Duodenal mucosa (tissue), 2 donors: ENCODE results near the gene NPEPL1.
"Not testable (repeated sequence)": the region's sequence is repeated elsewhere in the genome, so short reads cannot be mapped to it uniquely, and the experiment has no call there.

Experiments used
- H3K27ac ChIP-seq: one replicate; pipeline ENCODE4 v1.7.0; 2013; ENCODE audit warnings: low read depth, low read length
- H3K27me3 ChIP-seq, 2 donors: one replicate each; pipeline ENCODE4 v1.7.0; 2013; ENCODE audit warnings: low read length in 2 of 2, control low read depth in 1 of 2; ENCODE audit not compliant: insufficient read depth in 2 of 2, control insufficient read depth in 1 of 2
- H3K36me3 ChIP-seq, 2 donors: one replicate each; pipeline ENCODE4 v1.7.0; 2013; ENCODE audit warnings: low read length in 2 of 2, control low read depth in 1 of 2; ENCODE audit not compliant: insufficient read depth in 2 of 2, control insufficient read depth in 1 of 2
- H3K4me1 ChIP-seq, 2 donors: one replicate each; pipeline ENCODE4 v1.7.0; 2013; ENCODE audit warnings: low read length in 2 of 2, control low read depth in 1 of 2; ENCODE audit not compliant: insufficient read depth in 2 of 2, control insufficient read depth in 1 of 2
- H3K4me3 ChIP-seq, 2 donors: one replicate each; pipeline ENCODE4 v1.7.0; 2013; ENCODE audit warnings: low read length in 2 of 2, low read depth in 1 of 2
- H3K9ac ChIP-seq, 2 donors: one replicate each; pipeline ENCODE4 v1.7.0; 2013; ENCODE audit warnings: low read length in 2 of 2, low read depth in 1 of 2
- H3K9me3 ChIP-seq, 2 donors: one replicate each; pipeline ENCODE4 v1.7.0; 2013; ENCODE audit warnings: low read length in 2 of 2, control low read depth in 1 of 2; ENCODE audit not compliant: control insufficient read depth in 1 of 2

NPEPL1 gene

DNA sequence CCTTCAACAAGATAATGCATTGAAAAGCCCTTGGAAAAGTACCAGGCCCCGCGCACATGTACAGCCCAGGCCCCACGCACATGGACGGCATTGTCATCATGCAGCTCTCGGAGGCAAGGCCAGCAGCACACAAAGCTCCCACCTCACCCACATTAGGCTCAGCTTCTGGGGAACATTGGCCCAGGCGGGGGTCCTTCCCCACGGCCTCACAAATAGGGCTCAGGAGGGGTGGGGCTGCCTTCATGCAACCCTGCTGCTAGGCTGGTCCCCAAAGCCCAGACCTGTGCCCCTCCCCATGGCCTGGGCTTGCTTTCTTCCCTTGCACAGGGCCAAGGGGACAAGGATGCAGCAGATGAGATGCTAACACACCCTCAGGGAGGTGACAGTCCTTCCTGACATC, 26.7 kb downstream of the NPEPL1 start:
- H3K9me3 ChIP-seq = no peaks in the 10 kb centered on the region
- peaks cover 6 to 7% of the 10 kb centered on the region in 2 donors for H3K27me3 ChIP-seq
- no peak overlapping the region for H3K4me3 ChIP-seq
- H3K36me3 ChIP-seq = no peaks in the 10 kb centered on the region
- H3K27ac ChIP-seq = no peak overlapping the region
- no peak overlapping the region for H3K9ac ChIP-seq
- H3K4me1 ChIP-seq = no peaks in the 10 kb centered on the region

DNA sequence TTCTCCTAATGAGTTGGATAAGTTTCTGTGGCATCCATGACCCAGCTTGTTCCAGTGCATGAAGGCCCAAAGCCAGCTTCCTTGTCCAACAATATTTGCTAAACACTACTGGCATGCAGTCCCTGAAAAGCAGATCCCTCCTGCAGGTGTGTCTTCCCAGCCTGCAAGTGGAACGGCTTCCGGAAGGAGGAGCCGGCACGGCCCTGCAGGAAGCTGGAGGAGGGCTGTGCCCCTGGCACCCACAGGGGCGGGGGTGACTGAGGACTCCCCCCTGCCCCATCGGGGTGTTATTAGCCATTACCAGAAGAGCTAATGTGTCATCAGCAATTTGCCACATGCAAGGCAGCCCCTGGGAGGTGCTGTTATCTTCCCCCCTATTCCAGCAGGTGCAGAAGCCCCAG, 27.4 kb downstream of the NPEPL1 start:
- Histone ChIP-seq H3K9ac (no peak overlapping the region), H3K4me3 (no peak overlapping the region), H3K27me3 (peaks cover 6 to 7% of the 10 kb centered on the region in 2 donors), H3K4me1 (no peaks in the 10 kb centered on the region), H3K27ac (no peak overlapping the region), H3K9me3 (no peaks in the 10 kb centered on the region), H3K36me3 (no peaks in the 10 kb centered on the region)

DNA sequence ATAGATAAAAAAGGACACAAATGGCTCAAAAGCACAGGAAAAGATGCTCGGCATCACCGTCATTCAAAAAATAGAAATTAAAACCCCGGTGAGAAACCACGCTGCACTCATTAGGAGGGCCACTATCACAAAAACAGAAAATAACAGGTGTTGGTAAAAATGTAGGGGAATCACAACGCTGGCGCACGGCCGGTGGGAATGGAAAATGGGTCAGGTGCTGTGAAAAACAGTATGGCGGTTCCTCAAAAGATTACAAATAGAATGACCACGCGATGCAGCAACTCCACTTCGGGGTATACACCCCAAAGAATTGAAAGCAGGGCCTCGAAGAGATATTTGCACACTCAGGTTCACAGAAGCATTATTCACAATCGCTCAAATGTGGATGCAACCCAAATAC, 28.3 kb downstream of the NPEPL1 start:
- H3K9ac ChIP-seq = no peak overlapping the region
- H3K27ac ChIP-seq = no peak overlapping the region
- no peaks in the 10 kb centered on the region for H3K9me3 ChIP-seq
- H3K36me3 ChIP-seq = no peaks in the 10 kb centered on the region
- no peak overlapping the region for H3K4me3 ChIP-seq
- H3K4me1 ChIP-seq = no peaks in the 10 kb centered on the region
- peaks cover 6 to 7% of the 10 kb centered on the region in 2 donors for H3K27me3 ChIP-seq

DNA sequence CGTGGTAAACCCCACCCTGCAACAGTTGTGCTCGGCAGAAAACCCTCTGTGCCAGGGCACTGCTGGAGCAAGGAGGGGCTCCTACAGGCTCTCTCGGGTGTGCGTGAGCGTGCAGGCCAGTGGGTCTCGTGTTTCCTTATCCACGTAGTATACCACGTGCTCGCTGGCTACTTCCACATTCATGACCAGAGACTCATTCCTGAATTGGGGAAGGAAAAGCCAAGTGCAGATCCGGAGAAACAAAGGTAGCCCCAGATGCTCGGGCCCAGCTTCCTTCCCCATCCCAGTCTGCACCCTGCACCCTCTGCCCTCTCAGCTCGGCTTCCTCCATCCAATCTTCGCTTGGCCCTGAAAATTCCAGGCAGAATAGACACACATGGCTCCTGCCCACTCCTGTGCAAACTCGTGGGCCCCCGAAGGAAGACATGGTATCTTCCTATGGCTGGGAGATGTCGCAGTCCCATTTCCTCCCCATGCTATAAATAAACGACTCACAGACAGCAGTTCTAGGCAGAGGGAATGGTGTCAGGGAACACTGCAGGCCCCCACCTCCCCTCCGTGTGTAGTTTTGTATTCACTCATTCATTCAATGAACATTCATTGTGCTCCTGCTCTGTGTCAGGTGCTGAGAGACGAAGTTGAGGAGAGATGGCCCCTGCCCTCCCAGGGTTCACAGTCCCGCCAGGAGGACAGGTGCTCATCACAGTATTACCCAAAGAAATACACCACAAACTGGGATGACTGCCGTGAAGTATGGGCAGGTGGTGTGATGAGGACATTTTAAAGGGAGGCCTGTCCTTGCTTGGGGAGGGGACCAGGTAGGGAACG, 29.6 kb downstream of the NPEPL1 start:
- Histone ChIP-seq H3K9me3 (no peaks in the 10 kb centered on the region), H3K27ac (no peak overlapping the region), H3K9ac (no peak overlapping the region), H3K36me3 (no peaks in the 10 kb centered on the region), H3K4me1 (no peaks in the 10 kb centered on the region), H3K27me3 (peaks cover 6 to 7% of the 10 kb centered on the region in 2 donors), H3K4me3 (no peak overlapping the region)

- H3K9ac ChIP-seq = no peak overlapping the region
- no peak overlapping the region for H3K4me3 ChIP-seq
- no peaks in the 10 kb centered on the region for H3K9me3 ChIP-seq
- peaks cover 6 to 7% of the 10 kb centered on the region in 2 donors for H3K27me3 ChIP-seq
- no peaks in the 10 kb centered on the region for H3K4me1 ChIP-seq
- H3K27ac ChIP-seq = no peak overlapping the region
- H3K36me3 ChIP-seq = no peaks in the 10 kb centered on the region
Observed at GRCh38 chr20:58722877-58723627, 30.5 kb downstream of the NPEPL1 start.

- no peak overlapping the region for H3K4me3 ChIP-seq
- H3K4me1 ChIP-seq = no peaks in the 10 kb centered on the region
- H3K36me3 ChIP-seq = no peaks in the 10 kb centered on the region
- H3K27ac ChIP-seq = no peak overlapping the region
- no peaks in the 10 kb centered on the region for H3K9me3 ChIP-seq
- no peak overlapping the region for H3K9ac ChIP-seq
- H3K27me3 ChIP-seq = peaks cover 6 to 7% of the 10 kb centered on the region in 2 donors
Observed at GRCh38 chr20:58723628-58723984, 31.0 kb downstream of the NPEPL1 start.

DNA sequence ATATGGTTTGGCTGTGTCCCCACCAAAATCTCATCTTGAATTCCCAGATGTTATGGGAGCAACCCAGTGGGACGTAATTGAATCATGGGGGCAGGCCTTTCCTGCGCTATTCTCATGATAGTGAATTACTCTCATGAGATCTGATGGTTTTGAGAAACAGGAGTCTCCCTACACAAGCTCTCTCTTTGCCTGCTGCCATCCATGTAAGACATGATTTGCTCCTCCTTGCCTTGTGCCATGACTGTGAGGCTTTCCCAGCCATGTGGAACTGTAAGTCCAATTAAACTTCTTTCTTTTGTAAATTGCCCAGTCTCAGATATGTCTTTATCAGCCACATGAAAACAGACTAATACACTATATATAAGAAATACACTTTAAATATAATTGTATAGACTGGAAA, 33.6 kb downstream of the NPEPL1 start:
- H3K9me3 ChIP-seq, H3K27me3 ChIP-seq, H3K27ac ChIP-seq, H3K9ac ChIP-seq, H3K4me3 ChIP-seq, H3K4me1 ChIP-seq, H3K36me3 ChIP-seq: not testable (repeated sequence)

DNA sequence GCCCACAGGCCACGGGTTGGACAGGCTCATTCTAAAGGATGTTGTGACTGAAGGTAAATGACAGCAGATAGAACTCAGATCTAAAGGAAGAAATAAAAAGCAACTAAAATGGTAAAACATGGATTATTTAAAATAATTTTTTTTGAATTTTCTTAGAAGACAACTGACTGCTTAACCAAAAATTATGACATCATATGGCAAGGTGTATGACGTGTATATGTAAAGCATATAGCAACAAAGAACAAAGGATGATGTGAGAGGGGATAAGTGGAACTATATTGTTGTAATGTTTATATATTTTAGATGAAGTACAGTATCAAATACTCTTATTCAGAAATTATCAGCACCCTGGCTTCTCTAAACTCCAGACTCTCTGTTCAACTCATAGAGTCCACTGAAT, 38.6 kb downstream of the NPEPL1 start:
- Histone ChIP-seq H3K4me1 (no peaks in the 10 kb centered on the region), H3K9ac (no peak overlapping the region), H3K27ac (no peak overlapping the region), H3K27me3 (peaks cover 0 to 5% of the 10 kb centered on the region in 2 donors), H3K4me3 (no peak overlapping the region), H3K9me3 (no peaks in the 10 kb centered on the region), H3K36me3 (no peaks in the 10 kb centered on the region)

DNA sequence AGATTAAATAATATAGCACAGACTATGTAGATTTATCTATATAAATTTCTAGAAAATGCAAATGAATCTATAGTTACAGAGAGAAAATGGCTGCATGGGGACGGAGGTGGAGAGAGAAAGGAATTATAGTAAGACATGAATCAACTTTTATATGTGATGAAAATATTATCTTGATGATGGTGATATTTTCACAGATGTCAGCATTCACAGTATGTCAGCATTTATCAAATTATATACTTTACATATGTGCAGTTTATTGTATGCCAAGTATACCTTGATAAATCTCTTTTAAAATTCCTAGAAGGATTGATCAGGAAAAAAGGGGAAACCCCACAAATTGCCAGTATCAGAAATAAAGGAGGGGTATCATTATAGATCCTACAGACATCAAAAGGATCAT, 44.6 kb downstream of the NPEPL1 start:
- Histone ChIP-seq H3K36me3 (no peaks in the 10 kb centered on the region), H3K27me3 (peaks cover 0 to 5% of the 10 kb centered on the region in 2 donors), H3K9ac (no peak overlapping the region), H3K4me1 (no peaks in the 10 kb centered on the region), H3K9me3 (no peaks in the 10 kb centered on the region), H3K4me3 (no peak overlapping the region), H3K27ac (no peak overlapping the region)
